Limb (tissue), 2 donors: Measurements from ENCODE around the gene PRDX6.
"Not testable (repeated sequence)": the region's sequence is repeated elsewhere in the genome, so short reads cannot be mapped to it uniquely, and the experiment has no call there.

Experiments used
- DNase-seq, 2 donors: peaks; one replicate each; pipeline ENCODE4 v3.0.0-alpha.2; 2016; ENCODE audit errors: extremely low spot score in 2 of 2

PRDX6 gene

DNA sequence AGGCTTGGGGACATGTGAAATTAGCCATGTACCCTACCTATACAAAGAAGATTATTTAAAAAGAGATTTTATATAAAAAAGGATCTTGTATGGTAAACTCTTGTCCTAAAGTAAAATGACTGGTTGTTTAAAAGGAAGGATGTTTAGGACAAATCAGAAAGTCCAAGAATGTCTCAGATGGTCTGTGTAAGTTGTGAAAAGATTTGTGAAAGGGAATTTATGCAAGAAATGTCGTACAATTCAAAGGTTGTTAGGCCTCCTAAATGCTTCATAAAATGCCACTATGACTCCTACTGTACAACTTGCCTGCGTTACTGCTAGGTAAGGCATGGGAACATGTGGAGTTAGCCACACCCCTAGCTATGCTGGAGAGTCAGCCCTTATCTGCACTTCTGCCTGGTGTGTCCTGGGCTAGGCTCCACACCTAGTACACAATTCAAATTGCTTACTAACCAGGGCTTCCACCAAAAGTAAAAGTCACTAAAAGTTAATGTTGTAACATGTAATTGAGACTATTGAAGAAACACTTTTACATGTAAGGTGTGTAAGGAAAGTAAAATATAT, 19.7 kb downstream of the PRDX6 start:
- DNase-seq, result no peak

DNA sequence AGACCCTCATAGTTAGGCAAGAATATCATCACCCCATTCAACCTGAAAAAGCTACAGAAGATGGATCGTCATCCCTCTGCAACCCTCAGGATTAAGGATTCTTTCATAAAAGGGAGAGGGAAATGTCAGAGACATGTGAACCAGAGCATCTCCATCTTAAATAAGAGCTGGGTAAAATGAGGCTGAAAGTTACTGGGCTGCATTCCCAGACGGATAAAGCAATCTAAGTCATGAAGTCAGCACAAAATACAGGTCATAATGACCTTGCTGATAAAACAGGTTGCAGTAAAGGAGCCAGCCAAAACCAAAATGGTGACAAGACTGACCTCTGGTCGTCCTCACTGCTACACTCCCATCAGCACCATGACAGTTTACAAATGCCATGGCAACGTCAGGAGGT, 22.6 kb downstream of the PRDX6 start:
- DNase-seq, result no peak

DNA sequence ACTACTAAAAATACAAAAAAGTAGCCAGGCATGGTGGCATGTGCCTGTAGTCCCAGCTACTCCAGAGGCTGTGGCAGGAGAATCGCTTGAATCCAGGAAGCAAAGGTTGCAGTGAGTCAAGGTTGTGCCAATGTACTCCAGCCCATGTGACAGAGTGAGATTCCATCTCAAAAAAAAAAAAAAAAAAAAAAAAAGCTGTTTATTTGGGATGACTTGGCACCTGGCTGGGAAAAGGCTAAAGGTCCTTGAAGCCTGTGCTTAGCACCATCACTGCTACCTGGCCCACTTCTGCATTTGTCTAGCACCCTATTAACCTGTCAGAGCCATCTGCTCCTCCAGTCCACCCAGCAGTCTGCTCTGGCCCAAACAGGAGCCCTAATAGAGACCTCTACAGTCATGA, 25.0 kb downstream of the PRDX6 start:
- DNase-seq, result no peak

DNA sequence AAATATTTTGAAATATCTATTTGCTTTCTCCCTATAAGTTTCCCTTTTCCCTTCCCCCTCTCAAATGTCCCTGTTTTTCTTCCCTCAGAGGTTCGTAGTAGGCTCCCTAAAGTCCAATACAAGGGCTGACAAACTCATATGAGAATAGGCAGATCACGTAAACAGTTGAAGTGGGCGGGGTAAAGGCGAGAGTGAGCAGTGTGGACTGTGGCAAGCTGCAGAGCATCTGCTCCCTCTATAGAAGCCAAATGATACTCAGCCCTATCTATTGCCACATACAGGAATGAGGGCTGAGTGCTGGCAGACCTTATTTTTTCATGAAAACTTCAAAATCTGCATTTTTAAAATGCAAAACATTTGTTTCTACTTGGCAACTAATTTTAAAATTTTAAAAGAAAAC, 26.3 kb downstream of the PRDX6 start:
- no peak for DNase-seq

DNA sequence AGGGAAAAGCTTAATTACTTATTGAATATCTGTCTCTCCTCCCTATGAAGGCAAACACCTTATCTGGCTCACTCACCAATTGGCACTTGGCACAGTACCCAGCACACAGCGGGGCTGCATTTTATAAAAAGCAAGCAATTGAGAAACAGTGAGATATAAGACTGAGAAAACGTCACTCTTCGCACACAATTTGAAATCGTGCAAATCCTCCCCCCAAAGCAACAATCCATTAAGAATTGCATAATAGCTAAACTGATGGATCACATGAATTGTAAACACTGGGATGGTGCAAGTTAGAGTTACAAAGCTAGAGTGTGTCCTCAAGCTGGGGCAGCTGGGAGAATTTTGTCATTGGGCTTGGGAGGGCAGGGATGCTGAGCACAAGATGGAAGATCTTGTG, 27.1 kb downstream of the PRDX6 start:
- DNase-seq, result no peak

DNA sequence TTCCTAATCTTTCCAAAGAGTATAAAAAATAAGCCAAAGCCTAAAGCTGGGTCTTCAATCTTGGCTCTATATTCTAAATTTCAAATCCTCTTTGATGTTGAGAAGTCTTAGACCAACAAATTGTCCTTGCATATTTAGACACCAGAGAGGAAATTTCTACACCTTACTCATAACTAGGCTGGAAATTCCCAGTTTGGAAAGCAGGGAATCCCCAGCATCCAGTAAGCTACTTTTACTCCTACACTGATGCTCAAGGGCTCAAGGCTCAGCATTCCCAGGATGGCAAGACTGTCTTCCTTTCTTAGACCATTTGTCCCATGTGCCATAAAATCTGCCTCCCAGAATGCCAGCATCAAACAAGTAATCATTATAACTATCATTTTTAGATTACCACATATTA, 28.3 kb downstream of the PRDX6 start:
- DNase-seq, result no peak

DNA sequence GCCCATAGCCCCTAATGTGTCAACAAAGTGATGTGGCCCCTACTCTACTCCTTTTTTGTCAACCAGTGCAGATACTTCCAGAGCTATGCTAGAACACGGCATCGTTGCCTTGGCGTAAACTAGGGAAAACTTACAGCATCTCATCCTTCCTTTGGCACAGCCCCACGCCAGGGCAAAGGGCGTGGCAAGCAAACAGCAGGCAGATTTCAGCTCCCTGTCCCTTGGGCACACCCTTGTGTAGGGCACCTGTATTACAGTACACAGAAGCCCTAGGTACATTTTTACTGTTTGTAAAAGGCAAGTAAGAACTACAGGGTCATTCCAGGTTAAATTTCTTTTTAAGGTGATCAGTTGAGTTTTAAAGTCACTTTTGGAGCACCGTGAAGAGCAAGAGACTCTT, 29.3 kb downstream of the PRDX6 start:
- DNase-seq, result no peak

DNA sequence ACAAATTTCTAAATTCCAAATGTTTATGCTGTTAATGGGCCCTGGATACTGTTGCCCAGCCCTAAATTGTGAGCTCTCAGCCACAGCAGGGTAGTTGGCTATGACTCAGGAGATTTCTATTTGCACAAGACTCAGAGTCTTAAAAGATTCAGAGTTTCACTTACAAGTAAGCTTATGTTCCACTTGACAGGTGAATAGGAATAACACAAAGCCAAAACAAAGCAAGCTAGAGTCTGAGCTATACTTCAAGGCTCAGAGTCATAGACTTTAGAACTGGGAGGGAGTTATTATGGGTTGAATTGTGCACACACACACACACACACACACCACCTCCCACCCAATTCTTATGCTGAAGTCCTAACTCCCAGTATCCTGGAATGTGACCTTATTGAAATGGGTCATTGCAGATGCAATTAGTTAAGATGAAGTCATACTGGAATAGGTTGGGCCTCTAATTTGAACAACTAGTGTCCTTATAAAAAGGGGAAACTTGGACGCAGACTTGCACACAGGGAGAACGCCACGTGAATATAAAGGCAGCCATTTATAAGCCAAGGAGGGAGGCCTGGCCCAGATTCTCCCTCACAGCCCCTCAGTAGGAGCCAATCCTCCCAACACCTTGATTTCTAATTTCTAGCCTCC, 30.2 kb downstream of the PRDX6 start:
- no peak for DNase-seq

DNA sequence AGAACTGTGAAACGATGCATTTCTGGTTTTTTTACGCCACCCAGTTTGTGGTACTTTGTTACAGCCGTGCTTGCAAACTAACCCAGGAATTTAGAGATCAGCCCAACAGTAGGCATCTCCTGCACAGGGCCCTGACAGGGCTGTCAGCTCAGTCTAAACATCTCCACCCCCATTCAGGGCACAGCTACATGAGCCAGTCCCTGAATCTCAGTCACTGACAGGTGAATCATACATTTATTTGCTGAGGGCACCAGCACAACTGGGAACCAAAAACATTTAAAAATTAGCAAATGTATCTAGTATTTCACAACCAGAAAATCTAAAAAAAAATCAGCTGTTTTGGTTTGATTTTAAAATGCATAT, 30.7 kb downstream of the PRDX6 start:
- no peak for DNase-seq

DNA sequence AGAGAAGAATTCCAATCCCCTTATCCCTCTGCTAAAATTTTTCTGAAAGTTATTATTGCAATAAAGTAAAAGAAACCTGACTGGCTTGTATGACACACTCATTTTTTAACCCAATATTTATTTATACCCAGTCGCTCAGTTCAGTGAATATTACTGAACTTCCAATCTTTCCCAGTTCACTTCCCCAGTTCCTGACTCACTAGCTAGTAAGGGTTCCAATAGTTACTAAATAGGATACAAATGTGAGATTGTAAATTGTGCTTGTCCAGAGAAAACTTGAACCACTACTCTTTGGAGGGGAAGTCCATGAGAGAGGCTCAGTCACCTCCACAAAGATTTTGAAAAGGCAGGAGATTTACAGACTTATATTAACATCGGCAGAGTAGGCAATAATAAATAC, 31.4 kb downstream of the PRDX6 start:
- no peak for DNase-seq

DNA sequence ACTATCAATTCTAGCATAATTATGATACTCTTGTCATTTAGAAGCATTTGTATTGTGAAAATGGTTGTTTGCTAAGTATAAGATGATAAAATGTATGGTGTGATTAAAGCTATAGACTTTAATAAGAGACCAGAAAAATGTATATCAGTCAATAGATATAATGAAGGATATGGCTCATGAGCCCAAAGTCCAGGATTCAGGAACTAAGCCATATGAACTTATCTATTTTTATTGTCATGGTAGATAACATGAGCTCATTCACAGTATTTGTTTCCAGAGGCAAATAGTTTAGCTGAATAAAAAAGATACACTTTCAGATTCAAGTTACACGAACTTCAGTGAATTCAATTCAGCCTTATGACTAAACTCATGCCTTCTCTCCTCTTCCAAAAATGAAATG, 32.7 kb downstream of the PRDX6 start:
- no peak for DNase-seq

DNA sequence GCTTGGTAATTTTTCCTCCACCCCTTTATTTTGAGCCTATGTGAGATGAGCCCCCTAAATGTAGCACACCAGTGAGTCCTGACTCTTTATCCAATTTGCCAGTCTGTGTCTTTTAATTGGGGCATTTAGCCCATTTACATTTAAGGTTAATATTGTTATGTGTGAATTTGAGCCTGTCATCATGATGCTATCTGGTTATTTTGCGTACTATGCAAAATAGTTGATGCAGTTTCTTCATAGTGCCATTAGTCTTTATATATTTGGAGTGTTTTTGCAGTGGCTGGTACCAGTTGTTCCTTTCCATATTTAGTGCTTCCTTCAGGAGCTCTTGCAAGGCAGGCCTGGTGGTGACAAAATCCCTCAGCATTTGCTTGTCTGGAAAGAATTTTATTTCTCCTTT, 37.4 kb downstream of the PRDX6 start:
- DNase-seq, result not testable (repeated sequence)

DNA sequence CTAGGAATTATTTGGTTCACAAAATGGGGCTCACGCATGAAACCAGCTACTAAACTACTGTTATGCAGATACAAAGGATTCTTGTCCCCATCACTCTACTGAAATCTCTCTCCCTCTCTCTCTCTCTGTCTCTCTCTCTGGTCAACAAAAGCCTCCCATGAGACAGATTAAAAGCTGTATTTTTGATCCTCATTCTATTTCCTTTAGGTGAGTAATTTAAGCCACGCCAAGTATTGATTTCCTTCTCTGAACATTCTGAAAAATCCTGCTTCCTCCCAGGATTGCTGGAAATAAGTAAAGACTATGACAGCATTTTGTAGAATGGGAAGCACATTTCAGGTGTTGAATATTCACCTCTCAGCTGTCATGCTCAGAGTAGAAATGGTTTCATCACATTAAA, 43.7 kb downstream of the PRDX6 start:
- DNase-seq, result no peak

DNA sequence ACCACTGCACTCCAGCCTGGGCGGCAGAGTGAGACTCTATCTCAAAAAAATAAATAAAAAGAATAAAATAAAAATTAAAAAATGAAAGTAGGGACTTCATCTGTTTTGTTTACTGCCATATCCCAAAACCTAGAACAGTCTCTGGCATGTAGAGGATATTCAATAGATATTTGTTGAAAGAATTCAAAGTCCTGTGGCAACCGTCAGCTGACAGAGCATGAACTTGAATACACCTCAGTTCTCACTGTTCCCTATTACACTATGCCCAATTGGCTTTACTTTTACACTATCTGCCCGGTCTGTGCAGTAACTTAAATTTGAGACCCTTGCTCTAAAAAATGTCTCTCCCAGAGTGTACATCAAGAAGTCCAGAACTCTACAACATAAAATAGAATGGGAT, 46.2 kb downstream of the PRDX6 start:
- DNase-seq, result no peak

DNA sequence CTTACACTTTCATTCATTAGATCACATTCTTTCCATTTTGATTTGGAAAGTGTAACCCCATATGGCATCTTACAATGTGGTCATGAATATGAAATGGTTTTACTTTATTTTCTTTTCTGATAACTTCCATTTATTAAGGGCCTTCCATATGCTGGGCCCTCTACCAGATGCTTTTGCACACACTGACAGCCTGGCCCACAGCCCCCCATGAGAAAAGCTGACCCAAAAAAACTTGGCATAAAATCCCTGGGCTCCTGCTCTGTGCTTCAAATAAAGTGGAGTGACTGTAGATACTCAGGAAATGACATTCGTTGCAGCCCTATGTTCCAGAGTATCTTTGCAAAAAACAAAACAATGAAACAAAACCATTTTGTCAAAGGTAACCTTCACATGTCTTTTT, 48.8 kb downstream of the PRDX6 start:
- no peak for DNase-seq

DNA sequence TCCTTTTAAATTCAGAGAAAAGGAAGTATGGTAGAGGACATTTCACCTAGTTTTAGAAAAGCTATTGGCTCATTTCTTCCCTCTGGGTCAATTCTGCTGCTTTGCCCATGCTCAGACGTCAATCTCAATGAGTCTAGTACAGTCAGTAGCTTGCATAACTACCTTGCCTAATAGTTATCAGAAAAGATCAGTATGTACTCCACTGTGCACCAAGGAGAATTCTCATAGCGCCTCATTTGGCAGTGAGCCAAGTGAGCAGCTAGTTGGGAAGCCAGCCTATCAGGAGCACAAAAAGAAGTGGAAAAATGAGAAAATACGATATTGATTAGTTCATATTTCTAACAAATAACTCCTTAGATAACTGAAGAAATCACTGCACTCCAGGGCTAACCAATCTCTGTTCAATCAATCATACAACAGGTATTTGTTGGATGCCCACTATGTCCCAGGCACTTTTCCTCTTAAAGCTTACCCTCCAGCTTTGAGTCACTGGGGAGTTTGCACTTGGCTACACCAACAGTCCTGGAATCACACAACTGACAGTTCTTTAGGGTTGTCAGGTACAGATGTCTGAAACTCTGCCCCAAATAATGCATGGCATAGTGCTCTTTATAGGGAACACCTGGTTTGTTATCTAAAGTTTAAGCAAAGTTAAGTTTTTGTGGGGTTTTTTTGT, 50.2 kb downstream of the PRDX6 start:
- DNase-seq, result no peak

DNA sequence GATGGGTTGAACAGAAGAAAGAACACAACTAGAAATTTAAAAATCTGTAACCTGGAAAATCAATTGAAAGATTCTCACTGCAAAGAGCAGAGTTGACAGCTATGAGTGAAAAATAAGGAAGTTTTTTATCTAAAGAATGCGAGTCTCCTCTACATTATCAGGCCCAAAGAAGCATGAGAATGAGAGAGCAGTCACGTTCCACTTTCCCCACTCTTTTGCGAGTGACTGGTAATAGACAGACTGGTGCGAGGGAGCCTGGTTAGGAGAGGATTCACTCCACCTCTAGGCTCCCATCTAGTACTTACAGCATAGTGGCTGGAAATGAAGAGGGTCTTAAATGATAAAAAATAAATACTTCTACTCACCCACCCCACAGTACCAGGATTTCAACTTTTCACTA, 52.0 kb downstream of the PRDX6 start:
- DNase-seq, result no peak

DNA sequence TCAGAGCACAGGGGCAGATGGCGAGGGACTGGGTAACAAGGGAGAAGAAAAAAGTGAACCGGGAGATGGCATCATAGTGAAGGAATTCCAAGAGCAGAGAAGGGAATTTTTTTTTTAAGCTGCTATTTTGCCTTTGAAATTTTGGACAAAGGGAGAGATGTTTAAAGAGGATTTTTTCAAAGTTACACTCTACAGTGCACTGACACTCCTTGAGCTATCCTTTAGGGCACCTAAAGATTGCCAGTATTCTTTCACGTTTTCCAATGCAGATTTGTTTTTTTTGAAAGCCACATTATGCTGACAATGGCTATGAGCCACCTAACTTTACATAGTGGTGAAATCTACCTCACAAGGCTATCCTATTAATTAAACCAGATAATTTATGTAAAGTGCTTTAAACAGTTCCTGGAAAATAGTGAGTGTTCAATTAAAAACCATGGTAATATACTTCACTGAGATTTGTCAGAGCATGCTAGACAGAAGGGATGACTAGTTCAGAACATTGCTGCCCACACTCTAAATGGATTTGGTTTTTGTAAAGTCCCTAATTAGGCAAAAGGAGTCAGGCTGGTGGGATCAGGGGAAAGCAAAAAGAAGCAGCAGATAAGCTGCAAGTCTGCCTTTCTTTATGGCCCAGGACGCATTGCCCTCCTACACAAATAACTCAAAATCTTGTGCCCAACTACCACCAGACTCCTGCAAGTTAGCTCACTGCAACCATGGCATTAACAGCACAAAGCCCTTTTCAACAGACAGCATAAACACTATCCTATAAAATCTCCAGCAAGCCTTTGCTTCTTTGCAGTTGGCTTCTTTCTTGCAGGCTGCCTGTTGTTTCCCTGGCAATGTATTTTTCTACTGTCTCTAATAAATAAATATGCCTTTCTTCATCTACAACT, 53.9 kb downstream of the PRDX6 start:
- no peak for DNase-seq

DNA sequence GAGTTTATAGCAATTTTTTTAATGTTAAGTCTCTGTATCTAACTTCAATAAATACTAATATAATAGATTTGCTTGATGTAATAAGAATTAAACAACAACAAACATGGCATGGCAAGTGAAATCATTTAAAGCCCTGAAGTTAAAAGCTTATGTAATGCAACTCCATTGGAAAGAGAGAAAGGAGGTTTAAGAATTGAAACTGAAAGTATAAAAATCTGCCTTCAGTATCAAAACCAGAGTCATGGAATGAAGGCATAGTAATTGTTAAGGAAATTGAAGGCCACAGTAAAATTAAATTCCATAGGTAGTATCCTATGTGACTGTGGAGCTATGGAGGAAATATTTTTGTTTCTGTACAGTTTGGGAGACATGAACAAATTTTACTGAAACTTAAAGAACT, 55.1 kb downstream of the PRDX6 start:
- DNase-seq, result no peak

DNA sequence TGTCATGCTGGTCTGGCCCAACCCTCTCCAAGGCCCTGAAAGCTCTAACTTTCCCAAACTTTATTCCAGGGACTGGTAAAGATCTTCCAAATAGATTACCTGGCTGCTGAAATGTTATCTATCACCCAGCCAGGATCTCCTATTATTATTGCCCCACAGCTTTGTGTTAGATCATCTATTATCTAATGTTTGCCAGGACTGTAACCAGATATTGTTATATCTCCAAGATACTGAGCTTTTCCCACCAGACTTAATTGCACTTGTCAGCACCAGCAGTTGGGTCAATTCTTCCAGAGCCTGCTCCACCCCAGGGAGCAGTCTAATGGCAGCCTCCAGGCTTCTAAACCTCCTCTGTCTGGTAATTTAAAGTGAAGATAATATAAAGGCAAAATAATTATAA, 59.1 kb downstream of the PRDX6 start:
- no peak for DNase-seq
